HEK293 (cell line): ENCODE results near the gene HMGB2.

Experiments
- EGR2 ChIP-seq: fragments of 450-650 bp; formaldehyde crosslinking; IDR thresholded peaks from 2 replicates; pipeline ENCODE4 v1.5.1; 2016; ENCODE audit warnings: low read depth, missing biosample characterization, missing genetic modification characterization
- GFI1B ChIP-seq: fragments of 450-650 bp; formaldehyde crosslinking; IDR thresholded peaks from 2 replicates; pipeline ENCODE4 v1.5.1; 2016; ENCODE audit warnings: missing biosample characterization, missing genetic modification characterization
- GLI2 ChIP-seq: fragments of 450-650 bp; formaldehyde crosslinking; IDR thresholded peaks from 2 replicates; pipeline ENCODE4; 2017; ENCODE audit warnings: missing biosample characterization, missing genetic modification characterization, low read depth, borderline replicate concordance
- HIC1 ChIP-seq: fragments of 450-650 bp; formaldehyde crosslinking; IDR thresholded peaks from 2 replicates; pipeline ENCODE4 v1.5.1; 2016; ENCODE audit warnings: missing biosample characterization, missing genetic modification characterization
- HOXD13 ChIP-seq: sonication (generic); formaldehyde crosslinking; IDR thresholded peaks from 2 replicates; pipeline ENCODE4 v1.8.0; 2022; ENCODE audit warnings: missing genetic modification reagents, borderline replicate concordance
- KLF17 ChIP-seq: fragments of 450-650 bp; formaldehyde crosslinking; IDR thresholded peaks from 2 replicates; pipeline ENCODE4 v1.5.1; 2016; ENCODE audit warnings: missing biosample characterization, missing genetic modification characterization
- OVOL3 ChIP-seq: fragments of 450-650 bp; formaldehyde crosslinking; IDR thresholded peaks from 2 replicates; pipeline ENCODE4 v1.5.1; 2016; ENCODE audit warnings: missing biosample characterization, missing genetic modification characterization
- RBAK ChIP-seq: fragments of 450-650 bp; formaldehyde crosslinking; IDR thresholded peaks from 2 replicates; pipeline ENCODE4 v1.5.1; 2016; ENCODE audit warnings: missing biosample characterization, missing genetic modification characterization
- SP2 ChIP-seq: fragments of 450-650 bp; formaldehyde crosslinking; IDR thresholded peaks from 2 replicates; pipeline ENCODE4 v1.5.1; 2016; ENCODE audit warnings: missing biosample characterization, missing genetic modification characterization
- ZBTB17 ChIP-seq: fragments of 450-650 bp; formaldehyde crosslinking; IDR thresholded peaks from 2 replicates; pipeline ENCODE4 v1.5.1; 2016; ENCODE audit warnings: missing biosample characterization, missing genetic modification characterization
- ZBTB26 ChIP-seq: fragments of 450-650 bp; formaldehyde crosslinking; optimal IDR thresholded peaks from 2 replicates; pipeline ENCODE3; 2016; ENCODE audit warnings: missing biosample characterization, mild to moderate bottlenecking, missing genetic modification characterization
- ZBTB49 ChIP-seq: fragments of 450-650 bp; formaldehyde crosslinking; IDR thresholded peaks from 2 replicates; pipeline ENCODE4 v1.5.1; 2016; ENCODE audit warnings: missing biosample characterization, missing genetic modification characterization, low read depth
- ZNF114 ChIP-seq: fragments of 450-650 bp; formaldehyde crosslinking; IDR thresholded peaks from 2 replicates; pipeline ENCODE4 v1.5.0; 2017; ENCODE audit warnings: missing biosample characterization, missing genetic modification characterization
- ZNF311 ChIP-seq: fragments of 450-650 bp; formaldehyde crosslinking; IDR thresholded peaks from 2 replicates; pipeline ENCODE4 v1.5.1; 2017; ENCODE audit warnings: missing biosample characterization, missing genetic modification characterization, borderline replicate concordance
- ZNF324 ChIP-seq: fragments of 450-650 bp; formaldehyde crosslinking; IDR thresholded peaks from 2 replicates; pipeline ENCODE4 v1.5.1; 2016; ENCODE audit warnings: missing biosample characterization, missing genetic modification characterization
- ZNF404 ChIP-seq: fragments of 450-650 bp; formaldehyde crosslinking; IDR thresholded peaks from 2 replicates; pipeline ENCODE4 v1.5.1; 2017; ENCODE audit warnings: missing biosample characterization, missing genetic modification characterization
- ZNF501 ChIP-seq: fragments of 450-650 bp; formaldehyde crosslinking; IDR thresholded peaks from 2 replicates; pipeline ENCODE4 v1.5.1; 2016; ENCODE audit warnings: missing biosample characterization, missing genetic modification characterization
- ZNF518A ChIP-seq: fragments of 450-650 bp; formaldehyde crosslinking; conservative IDR thresholded peaks from 2 replicates; pipeline ENCODE4 v1.5.1; 2016; ENCODE audit warnings: low read depth, missing biosample characterization, missing genetic modification characterization
- ZNF521 ChIP-seq: fragments of 450-650 bp; formaldehyde crosslinking; IDR thresholded peaks from 2 replicates; pipeline ENCODE4 v1.5.1; 2017; ENCODE audit warnings: missing biosample characterization, mild to moderate bottlenecking, missing genetic modification characterization
- ZNF585B ChIP-seq: fragments of 450-650 bp; formaldehyde crosslinking; IDR thresholded peaks from 2 replicates; pipeline ENCODE4 v1.5.1; 2016; ENCODE audit warnings: missing biosample characterization, missing genetic modification characterization
- ZNF629 ChIP-seq: fragments of 450-650 bp; formaldehyde crosslinking; IDR thresholded peaks from 2 replicates; pipeline ENCODE4 v1.5.1; 2017; ENCODE audit warnings: missing biosample characterization, missing genetic modification characterization
- ZNF701 ChIP-seq: fragments of 450-650 bp; formaldehyde crosslinking; IDR thresholded peaks from 2 replicates; pipeline ENCODE4 v1.5.1; 2016; ENCODE audit warnings: missing biosample characterization, missing genetic modification characterization
- ZNF76 ChIP-seq: fragments of 450-650 bp; formaldehyde crosslinking; IDR thresholded peaks from 2 replicates; pipeline ENCODE4; 2016; ENCODE audit warnings: low read depth, missing biosample characterization, missing genetic modification characterization, borderline replicate concordance
- ZNF776 ChIP-seq: fragments of 450-650 bp; formaldehyde crosslinking; IDR thresholded peaks from 2 replicates; pipeline ENCODE4 v1.5.0; 2017; ENCODE audit warnings: missing biosample characterization, missing genetic modification characterization, borderline replicate concordance
- ZNF777 ChIP-seq: fragments of 450-650 bp; formaldehyde crosslinking; IDR thresholded peaks from 2 replicates; pipeline ENCODE4 v1.5.1; 2017; ENCODE audit warnings: missing biosample characterization, missing genetic modification characterization, borderline replicate concordance
- ZNF792 ChIP-seq: fragments of 450-650 bp; formaldehyde crosslinking; IDR thresholded peaks from 2 replicates; pipeline ENCODE4 v1.5.1; 2016; ENCODE audit warnings: missing biosample characterization, missing genetic modification characterization
- ZNF837 ChIP-seq: fragments of 450-650 bp; formaldehyde crosslinking; IDR thresholded peaks from 2 replicates; pipeline ENCODE4 v1.5.1; 2016; ENCODE audit warnings: missing biosample characterization, missing genetic modification characterization
- ZSCAN16 ChIP-seq: fragments of 450-650 bp; formaldehyde crosslinking; IDR thresholded peaks from 2 replicates; pipeline ENCODE4 v1.5.1; 2016; ENCODE audit warnings: missing biosample characterization, missing genetic modification characterization

The HMGB2 gene

GRCh38 chr4:173334085-173334890 is at the start of gene HMGB2 (continued):
- TF ChIP-seq ZBTB26 (tag by site-specific recombination): peak; percentile 14
- no peak for TF ChIP-seq HIC1 (tag by site-specific recombination)
- no peak for TF ChIP-seq ZNF521
- no peak for TF ChIP-seq ZNF324 (tag by site-specific recombination)
- no peak for TF ChIP-seq ZNF776 (tag by site-specific recombination)
- no peak for TF ChIP-seq GFI1B (tag by site-specific recombination)
- TF ChIP-seq ZNF404 (tag by site-specific recombination): no peak
- TF ChIP-seq ZNF585B: no peak
- no peak for TF ChIP-seq ZNF701
- TF ChIP-seq GLI2: no peak
- no peak for TF ChIP-seq EGR2 (tag by site-specific recombination)
- peak; percentile 62; the same call in 1 of the 2 replicates for TF ChIP-seq ZNF501 (tag by site-specific recombination)
- TF ChIP-seq ZBTB49 (tag by site-specific recombination): no peak
- TF ChIP-seq ZNF311 (tag by site-specific recombination): no peak
- peak; percentile 75 for TF ChIP-seq ZBTB17 (tag by site-specific recombination)
- no peak for TF ChIP-seq ZNF837 (tag by site-specific recombination)
- peak; percentile 55; the same call in 1 of the 2 replicates for TF ChIP-seq ZNF76 (tag by site-specific recombination)
- peak; percentile 68 for TF ChIP-seq HOXD13 (CRISPR knock-in tag)
- no peak for TF ChIP-seq KLF17 (tag by site-specific recombination)
- no peak for TF ChIP-seq ZNF114 (tag by site-specific recombination)
- TF ChIP-seq ZNF792: no peak
- no peak for TF ChIP-seq RBAK (tag by site-specific recombination)
- TF ChIP-seq SP2: peak; percentile 93
- TF ChIP-seq ZNF777 (tag by site-specific recombination): no peak
- no peak for TF ChIP-seq ZSCAN16
- peak; percentile 70; the same call in 1 of the 2 replicates for TF ChIP-seq ZNF629
- no peak for TF ChIP-seq ZNF518A
- peak; percentile 72; the same call in 1 of the 2 replicates for TF ChIP-seq OVOL3 (tag by site-specific recombination)
